Measurements from ENCODE around the gene ROR2. TPM values are rescaled to one million over a fixed set of nuclear protein-coding genes. Genes with fewer than 3 reads are reported as not detected.

The ROR2 gene
- total and polyA plus RNA-seq, 2 of the 8 experiments (the other 6 are each of a cell fraction or from before 2014, with no cell fraction given) = 2.7 to 4.3 TPM

DNA sequence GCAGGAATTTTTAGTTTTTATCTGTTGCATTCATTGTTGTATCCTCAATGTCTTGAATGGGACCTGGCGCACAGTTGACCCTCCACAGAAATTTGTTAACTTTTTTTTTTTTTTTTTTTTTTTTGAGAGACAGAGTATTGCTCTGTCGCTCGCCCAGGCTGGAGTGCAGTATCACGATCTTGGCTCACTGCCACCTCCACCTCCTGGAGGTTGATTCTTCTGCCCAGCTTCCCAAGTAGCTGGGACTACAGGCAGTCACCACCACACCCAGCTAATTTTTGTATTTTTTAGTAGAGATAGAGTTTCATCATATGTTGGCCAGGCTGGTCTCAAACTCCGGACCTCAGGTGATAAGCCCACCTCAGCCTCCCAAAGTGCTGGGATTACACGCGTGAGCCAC lies 205.9 kb downstream of the ROR2 start:
- Histone ChIP-seq H2AFZ (ENCODE audit: low read length) (no peak overlapping the region), H3K79me1 (ENCODE audit: low read depth, low read length) (no peaks in the 10 kb centered on the region), H3K79me2 (ENCODE audit: control insufficient read depth in 1 of 2, insufficient read depth in 2 of 2, low read length in 2 of 2) (no peaks in the 10 kb centered on the region), H2BK15ac (ENCODE audit: low read length) (no peak overlapping the region), H3K9me3 (ENCODE audit: insufficient read depth in 2 of 2, low read depth in 1 of 2, low read length in 1 of 2) (no peaks in the 10 kb centered on the region), H4K5ac (ENCODE audit: insufficient read length, low read depth, low read length) (no peak overlapping the region), H4K8ac (ENCODE audit: extremely low read depth, insufficient read depth, low read length) (no peak overlapping the region), H2BK20ac (ENCODE audit: low read length) (no peak overlapping the region), H2AK5ac (ENCODE audit: low read depth, low read length) (no peak overlapping the region), H2BK12ac (ENCODE audit: low read depth, low read length) (no peak overlapping the region), H2BK5ac (ENCODE audit: low read depth, low read length) (no peak overlapping the region), H3K23me2 (ENCODE audit: low read depth, low read length) (no peaks in the 10 kb centered on the region), H3K36me3 (ENCODE audit: control insufficient read depth in 2 of 4, insufficient read depth in 4 of 4, low read length in 3 of 4) (no peaks in the 10 kb centered on the region), H3K18ac (ENCODE audit: extremely low read depth, low read length) (no peak overlapping the region), H2BK120ac (replicated peaks; ENCODE audit: low read depth, low read length) (no peak overlapping the region), H4K91ac (replicated peaks; ENCODE audit: insufficient read length, low read length) (no peak overlapping the region), H3K4me2 (ENCODE audit: insufficient read depth in 1 of 2, low read depth in 2 of 2, low read length in 2 of 2) (no peak overlapping the region), H3K9ac (replicated peaks in 1 of 4; ENCODE audit: extremely low read depth in 1 of 4, low read depth in 3 of 4, low read length in 3 of 4) (no peak overlapping the region), H3K4ac (replicated peaks; ENCODE audit: insufficient read length, low read depth, low read length) (no peak overlapping the region), H3K14ac (ENCODE audit: insufficient read length) (no peak overlapping the region), H3K4me3 (ENCODE audit: extremely low read depth in 1 of 4, insufficient read depth in 2 of 4, low read depth in 3 of 4, low read length in 4 of 4) (no peak overlapping the region), H4K20me1 (replicated peaks in 1 of 2; ENCODE audit: control insufficient read depth in 1 of 2, insufficient read depth in 2 of 2, low read length in 2 of 2) (peaks cover 0 to 3% of the 10 kb centered on the region in 2 experiments), H3K4me1 (replicated peaks in 1 of 4; ENCODE audit: control insufficient read depth in 3 of 4, insufficient read depth in 4 of 4, low read length in 3 of 4) (peaks cover 0 to 3% (median 0%) of the 10 kb centered on the region in 4 experiments; a peak in 1 of 7 replicates), H3K27me3 (replicated peaks in 1 of 4; ENCODE audit: control insufficient read depth in 3 of 4, extremely low read depth in 1 of 4, insufficient read depth in 3 of 4, low read length in 3 of 4) (no peaks in the 10 kb centered on the region), H3K27ac (ENCODE audit: low read depth, low read length) (no peak overlapping the region), H3K23ac (ENCODE audit: insufficient read length) (no peak overlapping the region), H3K56ac (replicated peaks; ENCODE audit: insufficient read length, low read depth, low read length) (no peak overlapping the region)
- ChIA-PET CTCF (ENCODE audit: partially characterized antibody) (interaction anchor here (0.7 to 1.4 kb wide), 2 partner anchors 14 to 17 kb away, joined by 3 to 6 read pairs; no protein-coding TSS in a partner anchor), POLR2A (ENCODE audit: partially characterized antibody) (no interaction called here)
- no peak for FAIRE-seq
- TF ChIP-seq NANOG (IDR thresholded peaks at IDR 0.05; ENCODE audit: insufficient read depth, low read depth, low read length, poor library complexity, severe bottlenecking) (no peak), POLR2A (IDR thresholded peaks at IDR 0.05; ENCODE audit: control extremely low read depth in 1 of 2, low read depth in 2 of 2, low read length in 2 of 2) (no peak), SRF (IDR thresholded peaks at IDR 0.05; ENCODE audit: low read depth, low read length) (no peak), SAP30 (IDR thresholded peaks at IDR 0.05; ENCODE audit: insufficient read depth, insufficient replicate concordance, low read length) (no peak), JUN (IDR thresholded peaks at IDR 0.05; ENCODE audit: low read depth, low read length) (no peak), RNF2 (IDR thresholded peaks at IDR 0.05; ENCODE audit: borderline replicate concordance, low read depth, low read length, missing control alignments, poor library complexity, severe bottlenecking) (no peak), CEBPB (IDR thresholded peaks at IDR 0.05; ENCODE audit: low read depth, low read length) (no peak), GTF2F1 (IDR thresholded peaks at IDR 0.05; ENCODE audit: borderline replicate concordance, low read depth, low read length) (no peak)
- WGBS, 2 experiments (ENCODE audit: extremely low coverage in 1 of 2, insufficient coverage in 1 of 2, insufficient read length in 1 of 2, insufficient replicate concordance in 2 of 2, low coverage in 1 of 2, low lambda C conversion rate in 2 of 2, missing lambda C conversion rate in 1 of 2) = 97% methylated on average over 5 of the region's 7 CpGs; no CpG with 5 or more reads in 1 of the 2 experiments
- no peak for DNase-seq (ENCODE audit: low read depth in 1 of 2, low spot score in 2 of 2)

Data from H1 (cell line).